ENCODE data around the gene S100A8. TPM values are rescaled to one million over a fixed set of nuclear protein-coding genes. Genes with fewer than 3 reads are reported as not detected.

S100A8 gene
- total and polyA plus RNA-seq, 2 experiments from 2014 or later, result not detected

DNA sequence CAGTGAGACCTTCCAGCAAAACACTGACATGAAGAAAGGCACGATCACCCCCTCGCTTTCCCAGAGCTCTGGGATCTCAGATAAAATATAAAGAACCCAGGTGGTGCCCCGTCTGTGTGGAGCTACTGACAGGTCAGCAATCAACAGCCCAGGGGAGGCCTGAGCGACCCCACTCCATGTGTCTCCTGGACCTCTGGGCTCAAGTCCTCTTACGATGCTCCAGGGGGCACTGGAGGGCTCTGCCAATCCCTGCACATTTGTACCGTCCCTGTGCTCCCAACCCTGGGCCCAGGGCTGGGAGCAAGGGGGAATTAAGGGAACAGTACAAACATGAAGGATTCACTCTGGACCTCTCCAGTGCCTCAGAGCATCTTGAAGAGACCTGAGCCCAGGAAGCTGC is 37.9 kb upstream of the S100A8 start:
- no peaks in the 10 kb centered on the region for H3K4me1 ChIP-seq (ENCODE audit: insufficient read depth)
- DNase-seq, result no peak
- H4K20me1 ChIP-seq (ENCODE audit: insufficient read depth), result no peaks in the 10 kb centered on the region
- in situ Hi-C loops (cut with MboI), result no loop called here
- H3K9ac ChIP-seq, result no peak overlapping the region
- H3K4me2 ChIP-seq (ENCODE audit: unreplicated experiment), result no peak overlapping the region
- no peak for TF ChIP-seq EZH2 (IDR thresholded peaks at IDR 0.05; ENCODE audit: insufficient read depth, poor library complexity, severe bottlenecking)
- TF ChIP-seq EZH2phosphoT487 (IDR thresholded peaks at IDR 0.05; ENCODE audit: insufficient read depth, low read depth), result no peak
- H3F3A ChIP-seq (ENCODE audit: insufficient read depth), result no peaks in the 10 kb centered on the region
- no peaks in the 10 kb centered on the region for H3K9me3 ChIP-seq (ENCODE audit: low read depth)
- H2AFZ ChIP-seq, result no peak overlapping the region
- H3K4me3 ChIP-seq, result no peak overlapping the region
- H3K27me3 ChIP-seq (replicated peaks; ENCODE audit: insufficient read depth), result peaks cover under 1% of the 10 kb centered on the region; the same call in 1 of the 2 replicates
- no peak overlapping the region for H3K27ac ChIP-seq
- H3K9me2 ChIP-seq (ENCODE audit: insufficient read depth), result no peaks in the 10 kb centered on the region
- no peaks in the 10 kb centered on the region for H3K36me3 ChIP-seq (ENCODE audit: low read depth)
- no peaks in the 10 kb centered on the region for H3K79me2 ChIP-seq (ENCODE audit: insufficient read depth)
- 21 to 23% methylated on average over 6 of the region's 6 CpGs for WGBS, 2 experiments (ENCODE audit: low coverage in 1 of 2, low lambda C conversion rate in 2 of 2, missing lambda C conversion rate in 2 of 2)

DNA sequence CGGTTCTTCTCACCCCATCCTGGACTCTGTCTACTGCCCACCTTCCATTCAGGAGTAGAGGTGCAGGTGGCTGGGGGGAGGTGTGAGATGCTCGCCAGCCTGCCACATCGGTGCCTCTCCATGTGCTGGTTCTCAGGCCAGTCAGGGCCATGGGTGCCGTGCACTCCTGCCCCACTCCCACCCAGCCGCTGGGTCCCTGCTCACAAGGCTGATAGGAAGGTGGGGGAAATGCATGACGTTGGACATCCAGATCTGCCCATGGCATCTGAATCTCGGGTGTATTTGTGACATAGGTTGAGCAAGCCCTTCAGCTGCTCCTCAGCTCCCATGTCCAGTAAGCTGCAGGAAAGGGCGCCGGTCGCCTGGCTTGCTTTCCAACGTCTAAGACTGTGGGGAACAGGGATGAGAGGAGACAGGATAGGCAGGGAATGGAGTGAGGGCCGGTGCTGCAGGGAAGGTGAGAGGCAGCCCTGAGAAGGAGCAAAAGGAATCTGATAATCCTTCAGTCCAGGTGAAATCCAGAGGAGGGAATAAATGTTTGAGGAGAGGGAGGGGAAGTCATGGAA is 37.3 kb upstream of the S100A8 start:
- no peak overlapping the region for H3K4me2 ChIP-seq (ENCODE audit: unreplicated experiment)
- H3K36me3 ChIP-seq (ENCODE audit: low read depth), result no peaks in the 10 kb centered on the region
- 44 to 45% methylated on average over 12 of the region's 12 CpGs for WGBS, 2 experiments (ENCODE audit: low coverage in 1 of 2, low lambda C conversion rate in 2 of 2, missing lambda C conversion rate in 2 of 2)
- H3F3A ChIP-seq (ENCODE audit: insufficient read depth), result no peaks in the 10 kb centered on the region
- H3K79me2 ChIP-seq (ENCODE audit: insufficient read depth), result no peaks in the 10 kb centered on the region
- no peak for DNase-seq
- no peaks in the 10 kb centered on the region for H4K20me1 ChIP-seq (ENCODE audit: insufficient read depth)
- no peaks in the 10 kb centered on the region for H3K9me2 ChIP-seq (ENCODE audit: insufficient read depth)
- H2AFZ ChIP-seq, result no peak overlapping the region
- no peaks in the 10 kb centered on the region for H3K4me1 ChIP-seq (ENCODE audit: insufficient read depth)
- H3K9me3 ChIP-seq (ENCODE audit: low read depth), result no peaks in the 10 kb centered on the region
- TF ChIP-seq EZH2phosphoT487 (IDR thresholded peaks at IDR 0.05; ENCODE audit: insufficient read depth, low read depth) (no peak), EZH2 (IDR thresholded peaks at IDR 0.05; ENCODE audit: insufficient read depth, poor library complexity, severe bottlenecking) (no peak)
- in situ Hi-C loops (cut with MboI), result no loop called here
- no peak overlapping the region for H3K27ac ChIP-seq
- no peak overlapping the region for H3K4me3 ChIP-seq
- H3K9ac ChIP-seq, result no peak overlapping the region
- peaks cover 3% of the 10 kb centered on the region; the same call in 1 of the 2 replicates for H3K27me3 ChIP-seq (replicated peaks; ENCODE audit: insufficient read depth)

DNA sequence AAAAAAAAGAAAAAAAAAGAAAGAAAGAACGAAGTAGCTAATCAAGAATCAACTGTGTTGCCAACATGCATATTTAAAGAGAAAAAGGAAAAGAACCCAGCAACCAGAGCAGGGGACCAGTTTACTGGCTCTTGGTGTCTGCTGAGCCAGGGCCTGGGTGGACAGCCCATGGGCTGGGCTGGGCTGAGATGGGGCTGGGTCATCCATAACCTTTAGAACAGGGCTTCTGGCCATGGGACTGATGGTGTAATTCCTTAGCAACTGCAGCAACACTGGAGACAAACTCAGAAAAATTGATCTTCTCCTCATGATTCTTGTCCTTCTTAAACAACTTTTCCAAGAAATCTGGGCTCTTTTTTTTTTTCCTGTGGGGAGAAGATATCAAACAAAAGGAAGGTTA is 35.9 kb upstream of the S100A8 start:
- H3K9me2 ChIP-seq (ENCODE audit: insufficient read depth), result no peaks in the 10 kb centered on the region
- in situ Hi-C loops (cut with MboI), result no loop called here
- H3K4me2 ChIP-seq (ENCODE audit: unreplicated experiment), result no peak overlapping the region
- no peak overlapping the region for H3K27ac ChIP-seq
- no peaks in the 10 kb centered on the region for H3K79me2 ChIP-seq (ENCODE audit: insufficient read depth)
- TF ChIP-seq EZH2phosphoT487 (IDR thresholded peaks at IDR 0.05; ENCODE audit: insufficient read depth, low read depth), result no peak
- no peak for TF ChIP-seq EZH2 (IDR thresholded peaks at IDR 0.05; ENCODE audit: insufficient read depth, poor library complexity, severe bottlenecking)
- DNase-seq, result no peak
- no peak overlapping the region for H3K4me3 ChIP-seq
- no peaks in the 10 kb centered on the region for H3K9me3 ChIP-seq (ENCODE audit: low read depth)
- H3K36me3 ChIP-seq (ENCODE audit: low read depth), result no peaks in the 10 kb centered on the region
- 0 to 17% methylated on average over 1 of the region's 1 CpG for WGBS, 2 experiments (ENCODE audit: low coverage in 1 of 2, low lambda C conversion rate in 2 of 2, missing lambda C conversion rate in 2 of 2)
- no peaks in the 10 kb centered on the region for H3F3A ChIP-seq (ENCODE audit: insufficient read depth)
- peaks cover 3% of the 10 kb centered on the region; the same call in 1 of the 2 replicates for H3K27me3 ChIP-seq (replicated peaks; ENCODE audit: insufficient read depth)
- no peak overlapping the region for H2AFZ ChIP-seq
- H3K4me1 ChIP-seq (ENCODE audit: insufficient read depth), result no peaks in the 10 kb centered on the region
- H3K9ac ChIP-seq, result no peak overlapping the region
- no peaks in the 10 kb centered on the region for H4K20me1 ChIP-seq (ENCODE audit: insufficient read depth)

DNA sequence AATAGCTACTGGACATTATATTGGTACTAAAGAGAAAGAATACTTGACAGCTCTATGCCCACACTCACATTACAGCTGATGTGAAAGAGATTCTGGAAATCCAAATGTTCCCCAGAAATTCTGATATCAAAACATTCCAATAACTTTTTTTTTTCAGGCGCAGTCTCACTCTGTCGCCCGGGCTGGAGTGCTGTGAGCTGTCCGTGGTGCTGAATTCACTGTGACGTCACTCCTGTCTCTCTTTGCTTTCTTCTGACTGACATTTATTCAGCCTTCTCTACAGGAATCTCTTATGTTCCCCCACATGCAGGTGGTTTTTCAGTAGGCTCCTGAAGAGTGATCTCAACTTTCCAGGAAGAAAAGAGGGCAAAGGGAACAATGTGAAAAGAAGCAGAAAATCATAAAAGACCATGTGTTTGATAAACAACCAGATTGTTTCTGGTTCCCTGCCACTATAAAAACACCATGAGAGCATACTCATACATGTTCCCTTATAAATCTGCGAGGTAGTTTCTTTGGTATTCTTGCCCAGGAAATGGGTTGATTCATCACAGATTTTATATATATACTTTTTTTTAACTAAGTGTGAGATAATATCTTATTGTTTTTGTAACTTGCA is 31.7 kb upstream of the S100A8 start:
- Histone ChIP-seq H3K4me2 (ENCODE audit: unreplicated experiment) (no peak overlapping the region), H3K9me2 (ENCODE audit: insufficient read depth) (no peaks in the 10 kb centered on the region), H3K9me3 (ENCODE audit: low read depth) (no peaks in the 10 kb centered on the region), H3K4me1 (ENCODE audit: insufficient read depth) (no peaks in the 10 kb centered on the region), H3K79me2 (ENCODE audit: insufficient read depth) (no peaks in the 10 kb centered on the region), H3F3A (ENCODE audit: insufficient read depth) (no peaks in the 10 kb centered on the region), H3K27me3 (replicated peaks; ENCODE audit: insufficient read depth) (peaks cover 3% of the 10 kb centered on the region; the same call in 1 of the 2 replicates), H2AFZ (no peak overlapping the region), H3K9ac (no peak overlapping the region), H4K20me1 (ENCODE audit: insufficient read depth) (no peaks in the 10 kb centered on the region), H3K36me3 (ENCODE audit: low read depth) (no peaks in the 10 kb centered on the region), H3K27ac (no peak overlapping the region), H3K4me3 (no peak overlapping the region)
- DNase-seq, result peak; percentile 62
- WGBS, 2 experiments (ENCODE audit: low coverage in 1 of 2, low lambda C conversion rate in 2 of 2, missing lambda C conversion rate in 2 of 2), result 1 to 6% methylated on average over 6 of the region's 6 CpGs
- TF ChIP-seq EZH2phosphoT487 (IDR thresholded peaks at IDR 0.05; ENCODE audit: insufficient read depth, low read depth), result no peak
- in situ Hi-C loops (cut with MboI), result no loop called here
